T-helper 9 cell (primary cell): ENCODE data around the gene RFPL4A.
"Not testable (repeated sequence)": the region's sequence is repeated elsewhere in the genome, so short reads cannot be mapped to it uniquely, and the experiment has no call there.

Source experiments
- DNase-seq: peaks from one replicate; pipeline ENCODE4 v3.0.0-alpha.2; 2020
- total RNA-seq, 2 donors: gene quantifications; one replicate each; lab custom pipeline; 2026; lab: John Stamatoyannopoulos, UW

The RFPL4A gene
- 0 reads per million in 2 donors for total RNA-seq

GRCh38 chr19:55758797-55759196, at the start of gene RFPL4A:
TSS of gene RFPL4A (plus strand) at chr19:55759097. CDS start at chr19:55761801, 2,704 bp downstream.
- DNase-seq = not testable (repeated sequence)

GRCh38 chr19:55711719-55712118, 47.2 kb upstream of the RFPL4A start:
- no peak for DNase-seq

- no peak for DNase-seq
These were observed 45.9 kb upstream of the RFPL4A start for GRCh38 chr19:55712804-55713631.

- DNase-seq = no peak
These were observed 42.4 kb upstream of the RFPL4A start for GRCh38 chr19:55716531-55716930.

GRCh38 chr19:55717251-55717650, 41.6 kb upstream of the RFPL4A start:
- DNase-seq = no peak

GRCh38 chr19:55717879-55718711, 40.8 kb upstream of the RFPL4A start:
- DNase-seq = not testable (repeated sequence)

- DNase-seq = no peak
These were observed 38.6 kb upstream of the RFPL4A start for GRCh38 chr19:55720214-55720746.

- DNase-seq = no peak
These were observed 38.1 kb upstream of the RFPL4A start for GRCh38 chr19:55720801-55721200.

GRCh38 chr19:55723491-55723890, 35.4 kb upstream of the RFPL4A start:
- no peak for DNase-seq

GRCh38 chr19:55730378-55730777, 28.5 kb upstream of the RFPL4A start:
- not testable (repeated sequence) for DNase-seq

- no peak for DNase-seq
These were observed 20.6 kb upstream of the RFPL4A start, which contains the start of gene NLRP9 for GRCh38 chr19:55738302-55738701. TSS of gene NLRP9 (minus strand) at chr19:55738402. CDS start at chr19:55738374, 28 bp downstream.

GRCh38 chr19:55750715-55751114, 8.2 kb upstream of the RFPL4A start:
- DNase-seq = no peak

- DNase-seq = no peak
These were observed 5.5 kb upstream of the RFPL4A start for GRCh38 chr19:55753401-55753800.

GRCh38 chr19:55756808-55757207, 2.1 kb upstream of the RFPL4A start:
- not testable (repeated sequence) for DNase-seq

GRCh38 chr19:55766466-55766865, 7.6 kb downstream of the RFPL4A start:
- DNase-seq = no peak

- not testable (repeated sequence) for DNase-seq
These were observed 9.9 kb downstream of the RFPL4A start, which contains the start of gene RFPL4AL1 for GRCh38 chr19:55768818-55769217. TSS of gene RFPL4AL1 (plus strand) at chr19:55769118. CDS start at chr19:55771805, 2,687 bp downstream.

- not testable (repeated sequence) for DNase-seq
These were observed 10.7 kb downstream of the RFPL4A start for GRCh38 chr19:55769632-55770031.

GRCh38 chr19:55777528-55777927, 18.6 kb downstream of the RFPL4A start:
- DNase-seq = no peak

- no peak for DNase-seq
These were observed 19.4 kb downstream of the RFPL4A start for GRCh38 chr19:55778331-55778730.

- DNase-seq = no peak
These were observed 22.2 kb downstream of the RFPL4A start for GRCh38 chr19:55781112-55781511.

- no peak for DNase-seq
These were observed 36.1 kb downstream of the RFPL4A start for GRCh38 chr19:55795021-55795420.

- DNase-seq = no peak
These were observed 42.5 kb downstream of the RFPL4A start for GRCh38 chr19:55801416-55801815.

GRCh38 chr19:55802281-55802680, 43.4 kb downstream of the RFPL4A start:
- no peak for DNase-seq
